Activated CD4-positive, alpha-beta T cell treated with anti-CD3 and anti-CD28 coated beads, Interleukin-2, amount 50 U/mL, for 16 hours (primary cell): ENCODE data around the gene C7.
"Not testable (repeated sequence)": the region's sequence is repeated elsewhere in the genome, so short reads cannot be mapped to it uniquely, and the experiment has no call there.

ENCODE experiments used
- DNase-seq: peaks from one replicate; pipeline ENCODE4 v3.0.0-alpha.2; 2020

C7 gene

GRCh38 chr5:40995801-40996586 lies 86.7 kb downstream of the C7 start:
- DNase-seq: no peak

- DNase-seq: no peak
Observed at GRCh38 chr5:40999142-40999541, 89.8 kb downstream of the C7 start.

GRCh38 chr5:40999966-41000365 lies 90.7 kb downstream of the C7 start:
- DNase-seq: no peak

GRCh38 chr5:41003670-41004376 lies 94.5 kb downstream of the C7 start:
- no peak for DNase-seq

- no peak for DNase-seq
Observed at GRCh38 chr5:41004931-41005330, 95.6 kb downstream of the C7 start.

GRCh38 chr5:41009232-41009631 lies 99.9 kb downstream of the C7 start:
- DNase-seq: no peak

- no peak for DNase-seq
Observed at GRCh38 chr5:41010572-41010971, 101.3 kb downstream of the C7 start.

GRCh38 chr5:41012318-41012717 lies 103.0 kb downstream of the C7 start:
- DNase-seq: no peak

- not testable (repeated sequence) for DNase-seq
Observed at GRCh38 chr5:41022600-41022999, 113.3 kb downstream of the C7 start.
